ENCODE measurements around the gene ARHGEF4. TPM values are rescaled to one million over a fixed set of nuclear protein-coding genes. Genes with fewer than 3 reads are reported as not detected.

The ARHGEF4 gene
- total RNA-seq, 4 donors from 2014 or later = 52.8 to 82.4 (median 73.3) TPM

DNA sequence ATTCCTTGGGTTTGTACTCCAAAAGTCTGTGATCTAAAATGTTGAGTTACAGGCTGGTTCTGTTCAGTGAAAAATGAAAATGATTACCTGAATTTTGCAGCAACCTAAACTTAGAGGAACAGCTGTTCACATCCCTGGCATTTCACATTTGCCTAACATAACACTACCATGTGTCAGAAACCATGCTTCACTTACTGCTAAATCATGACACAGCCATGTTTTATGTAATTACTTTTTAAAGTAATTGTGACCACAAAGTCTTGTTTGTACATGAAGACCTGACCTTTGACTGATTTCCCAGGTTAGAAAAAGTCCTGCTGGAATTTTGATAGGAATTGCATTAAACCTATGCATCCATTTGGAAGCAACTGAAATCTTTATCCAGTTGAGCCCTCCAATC, 177.4 kb downstream of the ARHGEF4 start:
- Histone ChIP-seq H3K4me3 (no peak overlapping the region), H3K36me3 (no peaks in the 10 kb centered on the region), H3K9me3 (no peaks in the 10 kb centered on the region), H3K4me1 (peaks cover 8 to 27% (median 9%) of the 10 kb centered on the region in 3 donors), H3K27ac (no peak overlapping the region), H3K27me3 (no peaks in the 10 kb centered on the region)
- intact Hi-C loops (cut with DNase I) = no loop called here
- DNase-seq = no peak
- TF ChIP-seq POLR2A (IDR thresholded peaks at IDR 0.05) = no peak
- TF ChIP-seq, protein P1, sequence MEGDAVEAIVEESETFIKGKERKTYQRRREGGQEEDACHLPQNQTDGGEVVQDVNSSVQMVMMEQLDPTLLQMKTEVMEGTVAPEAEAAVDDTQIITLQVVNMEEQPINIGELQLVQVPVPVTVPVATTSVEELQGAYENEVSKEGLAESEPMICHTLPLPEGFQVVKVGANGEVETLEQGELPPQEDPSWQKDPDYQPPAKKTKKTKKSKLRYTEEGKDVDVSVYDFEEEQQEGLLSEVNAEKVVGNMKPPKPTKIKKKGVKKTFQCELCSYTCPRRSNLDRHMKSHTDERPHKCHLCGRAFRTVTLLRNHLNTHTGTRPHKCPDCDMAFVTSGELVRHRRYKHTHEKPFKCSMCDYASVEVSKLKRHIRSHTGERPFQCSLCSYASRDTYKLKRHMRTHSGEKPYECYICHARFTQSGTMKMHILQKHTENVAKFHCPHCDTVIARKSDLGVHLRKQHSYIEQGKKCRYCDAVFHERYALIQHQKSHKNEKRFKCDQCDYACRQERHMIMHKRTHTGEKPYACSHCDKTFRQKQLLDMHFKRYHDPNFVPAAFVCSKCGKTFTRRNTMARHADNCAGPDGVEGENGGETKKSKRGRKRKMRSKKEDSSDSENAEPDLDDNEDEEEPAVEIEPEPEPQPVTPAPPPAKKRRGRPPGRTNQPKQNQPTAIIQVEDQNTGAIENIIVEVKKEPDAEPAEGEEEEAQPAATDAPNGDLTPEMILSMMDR (IDR thresholded peaks at IDR 0.05) = no peak

DNA sequence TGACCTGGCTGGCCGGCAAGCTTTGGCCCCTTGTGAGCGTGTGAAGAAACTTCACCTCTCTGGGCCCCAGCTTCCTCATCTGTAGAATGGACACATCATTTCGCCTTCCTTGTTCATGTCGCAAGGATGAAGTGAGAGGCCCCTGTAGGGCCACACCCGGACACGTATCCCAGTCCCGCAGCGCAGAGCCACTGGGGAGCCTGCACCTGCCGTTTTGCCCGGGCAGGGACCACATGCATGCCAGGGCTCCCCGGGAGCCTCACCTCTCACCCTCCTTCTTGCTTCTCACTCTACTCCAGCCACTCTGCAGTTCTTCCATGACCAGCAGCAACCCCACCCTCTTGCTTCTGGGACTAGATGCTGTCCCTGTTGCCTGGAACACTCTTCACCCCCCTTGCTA, 179.1 kb downstream of the ARHGEF4 start:
- Histone ChIP-seq H3K36me3 (no peaks in the 10 kb centered on the region), H3K27me3 (no peaks in the 10 kb centered on the region), H3K4me3 (no peak overlapping the region), H3K9me3 (no peaks in the 10 kb centered on the region), H3K27ac (no peak overlapping the region), H3K4me1 (peaks cover 8 to 27% (median 9%) of the 10 kb centered on the region in 3 donors)
- DNase-seq = no peak
- WGBS, 2 donors = 65 to 78% methylated on average over 11 of the region's 11 CpGs
- TF ChIP-seq, protein P1 (IDR thresholded peaks at IDR 0.05) = no peak
- no peak for TF ChIP-seq POLR2A (IDR thresholded peaks at IDR 0.05)
- intact Hi-C loops (cut with DNase I) = no loop called here

DNA sequence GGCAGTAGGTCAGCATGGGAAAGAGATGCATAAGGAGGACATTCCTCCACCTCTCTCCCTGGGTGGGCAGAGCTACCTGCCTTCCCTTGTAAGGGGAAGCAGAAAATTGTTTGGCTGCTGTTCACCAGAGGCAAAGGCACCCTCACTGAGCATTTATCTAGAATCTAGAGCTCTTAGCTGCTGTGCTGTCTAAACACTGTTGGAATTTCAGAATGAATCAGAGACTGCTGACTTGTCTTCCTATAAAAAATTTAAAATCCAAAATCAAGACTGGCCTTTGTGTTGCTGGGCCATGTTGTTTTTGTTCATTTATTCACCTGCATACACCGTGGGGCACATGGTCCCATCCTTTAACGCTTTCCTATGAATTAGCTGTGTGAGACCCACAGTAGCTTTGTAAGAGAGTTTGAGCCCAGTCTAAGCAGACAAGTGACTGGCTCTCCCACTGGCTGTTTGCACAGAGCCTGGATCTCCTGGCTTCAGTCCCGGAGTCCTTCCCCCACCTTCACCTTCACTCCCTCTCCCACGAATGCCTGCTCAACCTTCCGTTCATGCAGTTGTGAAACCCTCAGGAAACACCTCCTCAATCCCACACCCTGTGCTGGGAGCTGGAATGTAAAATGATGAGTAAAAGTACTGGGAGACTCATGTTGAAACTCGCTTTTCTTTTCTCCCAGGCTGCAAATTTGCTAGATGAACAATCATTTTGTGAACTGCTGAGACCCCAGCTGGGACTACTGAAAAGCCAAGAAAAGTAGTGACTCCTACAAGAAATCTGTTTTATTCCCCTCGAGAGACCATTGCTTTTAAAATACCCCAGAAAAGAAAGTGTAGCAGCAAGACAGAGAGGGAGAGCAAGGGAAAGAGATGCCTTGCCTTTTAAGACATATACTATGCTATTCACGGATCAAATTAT, 180.4 kb downstream of the ARHGEF4 start:
- H3K9me3 ChIP-seq = no peaks in the 10 kb centered on the region
- peaks cover 8 to 27% (median 9%) of the 10 kb centered on the region in 3 donors for H3K4me1 ChIP-seq
- H3K36me3 ChIP-seq = no peaks in the 10 kb centered on the region
- peak overlapping the region; percentile 58 to 72 (median 64) for H3K27ac ChIP-seq
- intact Hi-C loops (cut with DNase I) = no loop called here
- H3K27me3 ChIP-seq = peaks cover 0 to 6% (median 0%) of the 10 kb centered on the region in 4 donors
- no peak for DNase-seq
- WGBS, 2 donors = 22 to 23% methylated on average over 8 of the region's 8 CpGs
- TF ChIP-seq, protein P1 (IDR thresholded peaks at IDR 0.05) = no peak
- no peak for TF ChIP-seq POLR2A (IDR thresholded peaks at IDR 0.05)
- H3K4me3 ChIP-seq = peak overlapping the region in 1 of 4 donors; percentile 15

DNA sequence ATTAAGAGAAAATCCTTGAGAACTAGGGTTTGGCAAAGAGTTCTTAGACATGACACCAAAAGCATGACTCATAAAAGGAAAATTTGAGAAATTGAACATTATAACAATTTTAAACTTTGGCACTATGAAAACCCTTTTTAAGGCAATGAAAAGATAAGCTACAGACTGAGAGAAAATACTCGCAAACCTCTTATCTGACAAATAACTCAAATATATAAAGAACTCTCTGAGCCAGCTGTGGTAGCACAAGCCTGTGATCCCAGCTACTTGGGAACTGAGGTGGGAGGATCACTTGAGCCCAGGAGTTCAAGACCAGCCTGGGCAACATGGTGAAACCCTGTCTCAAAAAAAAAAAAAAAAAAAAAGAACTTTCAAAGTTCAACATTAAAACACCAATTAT, 186.0 kb downstream of the ARHGEF4 start:
- 68 to 85% methylated on average over 1 of the region's 1 CpG for WGBS, 2 donors
- intact Hi-C loops (cut with DNase I) = no loop called here
- H3K27ac ChIP-seq = no peak overlapping the region
- H3K4me3 ChIP-seq = no peak overlapping the region
- H3K9me3 ChIP-seq = no peaks in the 10 kb centered on the region
- peaks cover 0 to 6% (median 0%) of the 10 kb centered on the region in 4 donors for H3K27me3 ChIP-seq
- DNase-seq = no peak
- H3K4me1 ChIP-seq = peaks cover 0 to 5% (median 0%) of the 10 kb centered on the region in 3 donors
- TF ChIP-seq POLR2A (IDR thresholded peaks at IDR 0.05) = no peak
- TF ChIP-seq, protein P1 (IDR thresholded peaks at IDR 0.05) = no peak
- H3K36me3 ChIP-seq = peaks cover 0 to 20% (median 0%) of the 10 kb centered on the region in 3 donors

DNA sequence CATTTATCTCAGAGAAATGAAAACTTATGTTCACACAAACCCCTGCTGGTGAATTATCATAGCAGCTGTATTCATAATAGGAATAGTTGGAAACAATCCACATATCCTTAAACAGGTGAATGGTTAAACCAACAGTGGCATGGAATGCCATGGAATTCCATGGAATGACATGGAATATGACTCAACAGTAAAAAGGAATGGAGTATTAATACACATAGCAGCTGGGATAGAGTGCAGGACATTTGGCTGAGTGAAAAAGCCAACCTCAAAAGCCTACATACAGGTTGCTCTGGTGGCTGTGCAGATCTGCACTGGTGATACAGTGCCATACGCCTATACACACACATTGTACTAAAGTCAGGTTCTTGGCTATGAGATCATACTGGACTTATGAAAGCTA, 187.0 kb downstream of the ARHGEF4 start:
- H3K4me1 ChIP-seq = no peaks in the 10 kb centered on the region
- DNase-seq = no peak
- intact Hi-C loops (cut with DNase I) = no loop called here
- peaks cover 0 to 30% (median 0%) of the 10 kb centered on the region in 3 donors for H3K36me3 ChIP-seq
- TF ChIP-seq, protein P1 (IDR thresholded peaks at IDR 0.05) = no peak
- no peak for TF ChIP-seq POLR2A (IDR thresholded peaks at IDR 0.05)
- H3K9me3 ChIP-seq = no peaks in the 10 kb centered on the region
- H3K27ac ChIP-seq = no peak overlapping the region
- no peak overlapping the region for H3K4me3 ChIP-seq
- 92 to 100% methylated on average over 1 of the region's 1 CpG for WGBS, 2 donors
- peaks cover 0 to 6% (median 0%) of the 10 kb centered on the region in 4 donors for H3K27me3 ChIP-seq

Data from esophagus squamous epithelium (tissue), 5 donors.